Nucleus accumbens (tissue), 56 donors: ENCODE data around the gene HOXB4.

ENCODE experiments used
- DNase-seq, 56 donors: peaks; one replicate each; lab custom pipeline; 2025; lab: John Stamatoyannopoulos, UW

The HOXB4 gene

GRCh38 chr17:48590607-48591161, 12.5 kb upstream of the HOXB4 start:
- DNase-seq, result no peak

- no peak for DNase-seq
These were observed 11.9 kb upstream of the HOXB4 start, which contains the start of gene HOXB3 for GRCh38 chr17:48589831-48590606. Gene HOXB3 (minus strand): TSS chr17:48590241. CDS start chr17:48552474, 37,767 bp downstream.

DNA sequence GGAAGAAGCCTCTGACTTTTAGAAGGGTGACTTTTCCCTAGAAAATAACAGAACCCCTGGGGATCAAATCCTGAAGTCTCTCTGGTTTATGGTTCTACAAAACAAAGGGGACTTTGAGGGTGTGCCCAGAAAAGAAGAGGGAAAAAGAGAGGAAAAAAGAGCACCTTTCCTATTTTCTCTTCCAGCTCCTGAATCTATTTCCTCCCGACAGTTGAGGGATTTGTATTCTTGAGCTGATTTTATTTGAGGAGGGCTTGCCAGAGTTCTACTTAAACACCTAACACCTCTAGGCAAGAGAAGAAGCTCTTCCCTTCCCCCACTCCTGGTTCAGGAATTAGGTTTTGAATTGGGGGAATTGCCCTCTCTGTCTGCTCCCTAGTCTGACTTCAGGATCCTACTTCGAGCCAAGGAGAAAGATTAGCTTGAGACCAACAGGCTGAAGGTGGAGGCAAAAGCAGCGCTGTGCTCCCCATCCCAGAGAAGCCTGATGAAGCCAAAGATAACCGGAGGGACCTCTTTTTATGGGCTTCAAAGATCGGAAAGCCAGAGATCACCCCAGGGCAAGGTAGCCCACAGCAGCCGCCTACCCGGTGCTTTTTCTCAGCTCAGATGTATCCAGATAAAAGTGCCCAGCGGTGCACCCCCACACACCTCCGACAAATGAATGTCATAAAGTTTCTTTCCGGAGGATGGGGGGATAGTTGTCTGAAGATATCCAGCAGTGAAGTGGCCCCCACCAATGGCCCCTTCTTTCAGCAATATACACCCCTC, 11.1 kb upstream of the HOXB4 start:
- no peak for DNase-seq

DNA sequence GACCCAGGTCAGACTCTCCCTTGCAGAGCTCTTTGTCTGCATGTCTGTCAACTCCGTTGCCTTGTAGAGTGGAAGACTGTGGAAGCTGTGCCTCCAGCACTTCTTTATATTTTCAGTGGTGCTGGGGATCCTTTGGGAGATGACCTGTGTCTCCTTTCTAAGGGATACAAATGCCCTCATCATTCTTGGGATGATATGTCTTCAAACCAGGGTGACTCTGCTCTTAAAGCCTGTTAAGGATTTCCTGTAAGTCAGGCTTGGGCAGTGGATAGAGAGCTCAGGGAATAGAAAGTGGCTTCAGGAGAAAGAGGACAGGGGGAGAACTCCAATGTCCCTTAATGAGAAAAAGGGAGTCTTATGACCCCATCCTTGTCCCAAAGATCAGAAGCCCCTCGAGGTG, 10.4 kb upstream of the HOXB4 start:
- no peak for DNase-seq

- DNase-seq, result no peak
These were observed 9.9 kb upstream of the HOXB4 start for GRCh38 chr17:48588074-48588415.

- DNase-seq, result no peak
These were observed 9.3 kb upstream of the HOXB4 start for GRCh38 chr17:48587276-48588073.

DNA sequence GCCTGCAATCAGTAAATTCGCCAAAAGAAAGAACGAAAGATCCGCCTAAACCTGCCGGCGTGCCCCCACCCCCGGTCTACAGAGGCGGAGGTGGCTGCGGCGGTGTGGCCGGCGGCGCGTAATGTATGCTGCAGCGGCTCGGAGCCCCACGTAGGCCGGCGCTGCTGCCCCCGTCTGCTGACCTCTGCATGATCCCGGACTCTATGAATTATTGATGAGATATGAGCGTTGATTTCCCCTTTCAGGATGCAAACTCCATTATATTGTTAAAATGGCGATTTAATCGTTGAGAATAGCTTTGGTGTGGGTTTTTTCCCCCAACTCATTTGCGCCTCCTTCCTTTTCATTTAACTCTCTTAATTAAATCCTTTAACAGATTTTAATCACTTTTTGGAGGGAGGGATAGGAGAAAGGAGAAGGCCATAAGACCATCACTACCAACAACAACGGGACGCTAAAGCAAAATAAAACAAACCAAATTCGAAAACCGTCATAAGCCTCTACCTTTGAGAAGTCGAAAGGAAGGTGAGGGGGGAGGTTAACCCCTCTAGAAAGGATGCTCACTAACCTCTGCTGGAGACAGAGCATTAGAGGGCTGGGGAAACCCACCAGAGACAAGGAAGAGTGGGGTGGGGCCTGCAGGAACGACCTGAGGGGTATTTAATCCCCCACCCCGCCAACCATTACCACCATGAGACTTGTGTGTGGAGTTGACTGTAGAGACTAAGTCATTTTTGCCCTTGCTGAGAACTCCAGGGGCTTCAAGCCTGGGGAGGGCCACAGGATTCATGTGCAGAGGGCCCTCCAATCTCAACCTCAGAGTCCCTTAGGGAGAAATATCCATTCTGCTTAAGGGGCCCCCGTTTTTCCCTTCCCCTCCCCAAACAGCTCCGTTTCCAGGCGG, 8.5 kb upstream of the HOXB4 start:
- no peak for DNase-seq

GRCh38 chr17:48584223-48584741, 6.1 kb upstream of the HOXB4 start:
- no peak for DNase-seq

- no peak for DNase-seq
These were observed 5.6 kb upstream of the HOXB4 start for GRCh38 chr17:48583708-48584222.

- DNase-seq, result no peak
These were observed 4.6 kb upstream of the HOXB4 start for GRCh38 chr17:48582750-48583069.

DNA sequence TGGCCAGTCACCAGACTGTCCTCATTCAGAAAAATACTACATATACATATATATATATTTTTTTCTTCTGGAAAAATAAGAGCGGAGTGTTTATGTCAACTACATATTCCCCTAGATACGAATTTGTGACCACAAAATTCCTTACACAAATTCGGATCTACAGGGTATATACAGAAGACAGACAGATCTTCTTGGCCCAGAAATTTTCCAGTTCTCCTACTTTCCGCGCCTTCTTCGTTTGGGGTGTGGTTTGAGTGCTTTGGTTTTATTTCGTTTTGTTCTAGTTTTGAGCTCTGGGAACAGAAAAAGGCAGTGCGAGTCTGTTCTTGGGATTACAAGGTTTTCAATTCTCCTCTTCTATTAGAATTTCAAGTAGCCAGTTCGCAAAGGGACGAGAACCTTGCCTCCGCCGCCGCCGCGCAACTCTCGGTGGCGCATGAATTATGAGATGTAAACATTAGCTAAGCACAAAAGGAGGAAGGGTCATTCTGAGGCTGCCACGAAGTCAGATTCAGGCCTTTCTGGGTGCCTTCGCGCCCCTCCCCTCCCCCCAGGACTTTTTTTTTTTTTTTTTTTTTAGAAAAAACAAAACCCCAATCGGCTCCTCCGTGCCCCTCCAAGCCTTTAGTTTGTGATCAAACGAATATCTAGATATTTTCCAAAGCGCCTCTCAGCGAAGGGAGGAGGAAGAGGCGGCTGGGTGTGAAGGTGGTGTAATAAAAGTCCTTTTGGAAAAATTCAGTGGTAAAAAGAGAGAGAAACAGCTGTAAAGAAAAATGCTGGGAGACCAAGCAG, 1.8 kb upstream of the HOXB4 start:
- DNase-seq, result no peak

- DNase-seq, result no peak
These were observed 1.3 kb upstream of the HOXB4 start for GRCh38 chr17:48579471-48579759.

- no peak for DNase-seq
These were observed 693 bp upstream of the HOXB4 start for GRCh38 chr17:48578616-48579470.

- DNase-seq, result no peak
These were observed 712 bp downstream of the HOXB4 start for GRCh38 chr17:48577330-48577945.

GRCh38 chr17:48576479-48577309, 1.5 kb downstream of the HOXB4 start:
- no peak for DNase-seq

DNA sequence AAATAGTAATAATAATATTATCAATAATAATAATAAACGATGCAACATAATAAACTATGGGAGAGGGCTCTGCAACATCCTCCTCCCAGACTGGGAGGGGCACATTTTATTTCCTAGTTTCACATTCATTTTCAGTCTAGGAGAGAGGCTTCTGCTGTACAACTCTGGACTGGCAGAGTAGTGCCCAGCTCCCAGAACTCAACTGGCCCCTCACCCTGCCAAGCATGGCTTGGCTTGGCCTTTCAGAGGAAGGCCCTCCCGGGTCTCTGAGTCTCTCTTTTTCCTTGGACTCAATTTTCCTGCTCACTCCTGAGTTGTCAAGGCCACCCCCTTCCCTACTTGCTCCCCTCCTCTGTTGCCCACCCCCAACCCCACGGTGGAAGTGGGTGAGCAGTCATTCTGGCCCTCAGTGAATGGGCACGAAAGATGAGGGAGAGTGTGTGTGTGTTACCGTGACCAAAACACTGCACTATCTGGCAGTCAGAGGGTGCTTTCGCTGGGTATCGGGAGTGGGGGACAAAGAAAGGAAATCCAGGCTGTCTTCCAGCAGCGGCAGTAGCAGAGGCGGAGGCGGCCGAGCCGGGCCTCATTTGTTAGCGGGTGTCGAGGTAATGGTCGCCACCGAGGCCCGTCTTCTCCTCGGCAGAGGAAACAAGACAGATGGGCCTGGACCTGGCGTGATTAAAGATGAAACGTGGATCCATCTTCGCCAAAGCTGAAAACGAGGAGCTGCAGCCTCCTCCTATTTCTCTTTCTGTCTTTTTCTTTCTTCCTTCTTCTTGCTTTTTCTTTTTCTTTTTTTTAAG, 2.3 kb downstream of the HOXB4 start:
- no peak for DNase-seq
